Dermis microvascular lymphatic vessel endothelial cell (primary cell): Measurements from ENCODE around the gene FAM89B. TPM values are rescaled to one million over a fixed set of nuclear protein-coding genes. Genes with fewer than 3 reads are reported as not detected.

Experiments
- DNase-seq, 2 donors: peaks; one replicate each; pipeline versions ENCODE4 v3.0.0 to v3.0.0-alpha.2; 2010; ENCODE audit warnings: low read depth in 2 of 2
- total RNA-seq: library from RNA; depleted of rRNA; stranded (reverse); fragments of >200 nt; gene quantifications from 2 replicates; pipeline ENCODE4 v1.2.1, GENCODE V29; 2014

The FAM89B gene
- total RNA-seq, 1 donor from 2014 or later: 12.2 TPM

DNA sequence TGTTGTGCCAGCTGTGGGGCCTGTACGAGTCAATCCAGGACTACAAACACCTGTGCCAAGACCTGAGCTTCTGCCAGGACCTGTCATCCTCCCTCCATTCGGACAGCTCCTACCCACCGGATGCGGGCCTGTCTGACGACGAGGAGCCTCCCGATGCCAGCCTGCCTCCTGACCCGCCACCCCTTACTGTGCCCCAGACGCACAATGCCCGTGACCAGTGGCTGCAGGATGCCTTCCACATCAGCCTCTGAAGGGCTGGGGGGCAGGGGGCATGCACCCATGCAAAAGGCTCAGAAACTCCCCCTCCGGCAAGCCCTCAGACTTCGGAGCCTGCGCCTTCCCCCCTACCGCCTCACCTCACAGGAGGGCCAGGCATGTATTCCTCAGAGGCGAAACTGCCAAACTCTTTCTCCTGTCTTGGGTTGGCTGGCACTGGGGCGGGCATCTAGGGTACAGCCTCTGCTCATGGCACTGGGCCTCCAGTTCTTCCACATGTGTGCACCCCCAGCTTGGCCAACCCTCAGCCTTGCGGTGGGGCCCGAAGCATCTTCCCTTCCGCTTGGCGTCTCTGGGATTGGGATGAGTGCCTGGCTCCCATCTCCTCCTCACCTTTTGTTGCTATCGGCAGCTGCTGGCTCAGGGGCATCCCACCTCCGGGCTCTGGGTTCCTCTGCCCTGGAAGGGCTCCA is 1.2 kb downstream of the FAM89B start:
- no peak for DNase-seq

DNA sequence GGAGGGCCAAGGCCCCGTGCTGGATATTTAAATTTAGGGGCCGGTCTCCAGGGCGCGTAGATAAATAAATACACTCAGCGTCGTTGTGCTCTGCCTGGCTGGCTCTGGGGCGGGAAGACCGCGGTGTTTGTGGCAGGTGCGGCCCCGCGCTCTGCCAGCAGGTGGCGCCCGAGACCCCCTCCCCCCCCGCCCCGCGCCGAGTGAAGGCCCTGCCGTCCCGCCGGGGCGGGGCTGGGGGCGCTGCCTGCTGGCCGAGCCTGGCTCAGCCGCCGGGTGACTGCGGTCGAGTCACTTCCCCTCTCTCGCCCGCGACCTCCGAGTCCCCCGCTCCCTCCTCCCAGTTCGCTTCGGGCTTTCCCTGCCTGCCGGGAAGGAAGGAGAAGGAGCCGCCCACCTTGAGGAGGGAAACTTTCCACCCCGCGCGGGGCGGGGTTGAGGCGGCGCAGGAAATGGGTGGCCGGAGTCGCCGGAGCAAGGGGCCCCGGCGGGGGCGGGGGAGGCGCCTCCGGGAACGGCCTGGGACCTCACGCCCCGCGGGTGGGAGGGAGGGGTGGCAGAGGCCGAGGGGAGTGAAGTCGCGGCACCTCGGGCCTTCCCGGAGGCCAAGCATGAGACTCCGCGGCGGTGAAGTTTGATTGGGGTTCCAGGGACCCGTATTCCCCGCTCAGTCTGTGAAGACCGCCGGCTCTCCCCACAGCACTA is 1.9 kb downstream of the FAM89B start:
- peak; percentile 53 to 94 for DNase-seq

DNA sequence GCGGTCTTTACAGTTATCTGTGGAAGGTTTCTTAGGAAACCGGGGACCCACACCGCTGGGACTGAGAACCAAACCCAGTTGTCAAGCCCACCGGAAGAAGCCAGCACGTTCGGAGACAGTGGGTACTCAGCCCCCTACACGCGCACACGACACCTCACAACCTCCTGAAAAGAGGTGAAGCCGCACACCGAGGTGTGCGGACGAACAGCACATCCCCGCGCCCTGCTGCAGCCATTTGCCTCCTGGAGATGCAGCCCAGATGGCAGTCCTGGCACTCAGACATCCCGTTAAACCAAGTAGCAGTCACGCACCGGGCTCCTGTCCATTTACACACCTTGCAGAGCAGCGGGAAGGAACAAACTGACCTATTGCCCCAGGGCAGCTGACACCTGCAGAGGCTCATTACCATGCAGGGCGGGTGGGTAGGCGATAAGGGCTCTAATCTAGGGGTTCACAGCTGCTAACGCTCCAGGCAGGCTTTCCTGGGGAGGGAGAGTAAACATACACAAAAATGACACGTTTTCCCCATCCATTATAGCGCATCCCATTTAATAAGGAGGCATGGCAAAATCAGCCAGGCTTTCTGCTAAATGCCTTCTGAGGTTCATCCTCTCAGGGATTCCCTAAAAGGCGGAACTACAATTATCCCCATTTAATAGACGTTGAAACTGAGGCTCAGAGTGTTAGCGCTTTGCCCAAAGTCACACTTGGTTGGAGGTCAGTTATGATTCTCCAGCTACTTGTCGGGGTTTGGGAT is 2.7 kb downstream of the FAM89B start:
- DNase-seq: peak in 1 of 2 donors; percentile 33

DNA sequence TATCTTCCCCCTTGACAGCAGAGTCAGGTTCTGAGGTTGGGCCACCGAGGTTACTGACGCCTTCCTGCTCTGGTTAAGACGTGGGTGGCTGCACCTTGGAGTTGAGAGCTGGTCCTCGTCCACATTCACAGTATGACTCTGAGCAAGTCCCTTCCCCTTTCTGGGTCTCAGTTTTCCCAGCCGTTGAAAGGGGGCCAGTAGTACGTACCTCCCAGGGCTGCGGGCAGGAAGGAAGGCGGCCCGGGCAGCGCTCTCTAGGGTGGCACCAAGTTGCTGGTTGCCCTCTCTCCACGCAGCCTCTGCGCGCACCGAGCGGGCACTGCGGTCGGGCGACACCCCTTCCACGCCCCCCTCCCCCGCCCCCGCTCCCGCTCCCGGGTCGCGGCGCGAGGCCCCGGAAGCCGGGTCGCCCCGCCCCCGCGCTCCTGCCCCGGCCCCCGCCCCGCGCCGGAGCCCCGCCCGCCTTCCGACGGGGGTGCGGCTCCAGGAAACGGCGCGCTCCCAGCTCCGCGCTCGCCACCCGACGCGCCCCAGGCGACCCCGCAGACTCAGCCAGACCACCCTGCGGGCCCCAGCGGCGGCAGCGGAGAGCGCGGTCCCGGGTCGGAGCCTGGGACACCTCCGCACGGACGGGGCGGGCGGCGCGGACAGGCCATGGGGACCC is 3.4 kb downstream of the FAM89B start, which contains the start of gene EHBP1L1:
EHBP1L1 (plus strand) TSS at position 486 of the 664 bp plus-strand sequence. CDS start 250 bp downstream, outside the sequence.
- peak in 1 of 2 donors; percentile 29 for DNase-seq

DNA sequence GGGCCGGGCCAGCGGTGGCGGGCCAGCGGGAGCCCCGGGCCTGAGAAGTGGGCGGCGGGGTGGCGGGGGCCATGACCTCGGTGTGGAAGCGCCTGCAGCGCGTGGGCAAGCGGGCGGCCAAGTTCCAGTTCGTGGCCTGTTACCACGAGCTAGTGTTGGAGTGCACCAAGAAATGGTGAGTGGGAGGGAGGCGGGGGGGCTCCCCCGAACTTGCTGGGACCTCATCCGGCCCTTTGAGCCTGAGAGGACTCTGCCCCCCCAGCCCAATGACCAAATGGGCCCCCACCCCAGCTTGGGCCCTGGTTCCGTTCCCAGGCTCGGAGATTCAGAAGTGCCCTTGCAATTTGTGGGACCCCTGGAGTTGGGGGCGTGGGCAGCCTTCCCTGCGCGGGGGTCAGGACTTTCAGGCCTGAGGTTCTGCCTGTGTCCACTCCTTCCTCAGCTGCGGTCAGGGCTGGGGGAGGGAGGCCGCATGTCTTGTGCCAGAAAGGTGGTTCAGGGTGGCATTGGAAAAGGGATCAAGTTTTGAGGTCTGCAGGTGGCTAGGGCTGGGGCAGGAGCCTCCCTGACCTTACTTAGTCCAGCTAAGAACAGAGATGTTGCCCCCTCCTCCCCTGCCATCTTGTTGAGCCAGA is 4.0 kb downstream of the FAM89B start:
- DNase-seq: no peak

DNA sequence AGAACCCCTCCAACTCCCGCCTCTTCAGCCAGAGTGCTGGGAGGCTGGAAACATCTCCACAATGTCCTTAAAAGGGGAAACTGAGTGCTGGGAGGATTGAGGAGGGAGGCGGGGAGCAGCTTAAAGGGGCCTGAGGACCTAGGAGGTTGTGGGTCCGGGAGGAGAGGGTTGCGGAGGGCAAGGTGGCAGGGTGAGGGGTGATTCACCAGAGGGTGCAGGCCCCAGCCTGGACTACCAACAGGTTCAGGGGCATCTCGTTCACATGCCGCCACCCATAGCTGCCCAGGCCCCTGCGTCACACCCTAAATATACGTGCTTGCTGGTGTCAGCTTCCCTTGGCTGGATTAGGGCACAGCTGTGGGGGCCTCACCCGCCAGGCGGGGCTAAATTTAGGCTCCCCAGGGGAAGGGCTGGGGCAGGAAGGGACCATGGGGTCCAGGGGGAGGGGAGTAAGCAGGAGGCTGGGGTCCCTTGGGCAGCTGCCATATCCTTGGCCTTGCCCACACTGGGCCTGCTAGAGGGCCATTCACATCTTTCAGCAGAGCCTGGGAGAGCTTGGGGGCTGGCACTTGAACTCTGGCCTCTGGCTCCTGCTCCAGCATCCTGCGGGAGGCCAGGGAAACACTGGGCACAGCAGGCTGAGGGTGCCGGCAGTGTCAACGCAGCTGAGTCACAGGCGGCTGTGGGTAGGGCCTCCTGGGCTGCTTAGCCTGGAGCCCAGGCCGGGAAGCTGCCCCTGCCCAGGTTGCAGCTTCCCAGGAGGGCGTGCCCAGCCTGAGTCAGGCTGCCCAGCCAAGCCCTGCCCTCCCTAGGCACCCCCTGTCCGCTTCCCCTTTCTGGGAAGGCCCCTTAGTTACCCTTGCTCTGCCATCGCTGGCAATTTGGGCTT is 4.8 kb downstream of the FAM89B start:
- peak in 1 of 2 donors; percentile 61 for DNase-seq

DNA sequence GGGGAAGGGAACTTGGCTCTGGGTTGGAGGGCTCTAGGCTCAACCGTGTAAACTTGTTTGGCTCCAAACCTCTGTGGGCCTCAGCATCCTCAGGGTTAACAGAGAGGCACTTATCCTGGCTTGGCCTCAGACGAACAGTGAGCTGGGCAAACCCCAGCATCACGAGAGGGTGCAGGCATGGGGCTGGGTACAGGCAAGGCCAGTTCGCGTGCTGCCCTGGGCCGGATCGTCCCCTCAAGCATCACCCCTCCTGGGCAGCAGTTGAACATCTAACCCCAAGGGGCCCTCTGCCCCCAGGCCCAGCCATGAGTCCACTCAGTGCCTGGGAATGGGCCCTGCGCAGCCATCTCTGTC is 5.4 kb downstream of the FAM89B start:
- DNase-seq: no peak

DNA sequence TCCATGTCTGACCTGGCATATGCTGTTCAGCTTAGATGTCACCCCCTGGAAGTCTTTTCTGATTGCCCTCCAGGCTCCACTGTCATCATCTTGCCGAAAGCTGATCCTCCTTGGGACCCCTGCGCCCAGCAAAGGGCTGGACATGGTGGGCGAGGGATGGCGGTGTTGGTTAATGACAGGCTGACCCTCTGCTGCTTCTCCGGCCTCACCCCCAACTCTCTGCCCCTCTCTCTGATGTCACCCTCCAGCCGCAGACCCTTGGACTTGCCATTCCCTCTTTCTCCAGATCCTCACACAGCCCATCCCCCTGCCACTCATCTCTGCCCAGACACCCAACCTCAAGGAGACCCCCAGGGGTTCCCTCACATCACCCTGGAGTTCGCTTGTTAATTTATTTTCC is 5.8 kb downstream of the FAM89B start:
- no peak for DNase-seq

DNA sequence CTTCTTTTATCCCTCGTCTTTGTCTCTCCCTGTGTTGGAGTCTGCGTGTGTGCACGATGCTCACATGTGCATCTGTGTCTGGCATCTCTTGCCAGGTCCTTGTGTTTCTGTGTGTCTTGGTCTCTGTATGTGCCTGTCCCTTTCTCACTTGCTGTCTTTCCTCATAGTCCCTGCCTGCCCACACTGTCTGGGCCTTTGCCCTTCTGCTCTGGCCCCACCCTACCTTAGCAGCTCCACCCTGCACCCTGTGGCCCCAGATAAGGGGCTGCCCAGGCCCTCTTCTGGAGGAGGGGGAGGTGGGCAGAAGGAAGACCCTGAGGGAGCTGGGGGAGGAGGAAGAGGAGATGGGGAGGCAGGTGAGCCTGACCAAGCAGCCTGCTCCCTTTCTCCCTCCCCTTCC is 6.3 kb downstream of the FAM89B start:
- no peak for DNase-seq

DNA sequence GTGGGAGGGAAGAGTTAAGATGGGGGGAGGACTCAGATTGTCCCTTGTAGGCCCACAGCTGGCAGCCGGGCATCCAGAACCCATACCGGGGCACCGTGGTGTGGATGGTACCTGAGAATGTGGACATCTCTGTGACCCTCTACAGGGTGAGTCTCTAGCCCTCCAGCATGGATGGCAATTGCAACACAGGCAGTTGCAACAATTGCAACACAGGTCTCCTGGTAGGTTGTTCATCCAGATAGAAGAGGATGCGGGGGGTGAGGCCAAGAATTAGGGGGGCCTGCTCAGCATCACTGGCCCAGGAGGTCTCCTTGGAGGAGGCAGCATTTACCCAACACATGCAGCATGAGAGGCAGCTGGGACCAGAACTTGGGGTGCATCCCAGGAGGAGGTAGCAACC is 7.0 kb downstream of the FAM89B start:
- DNase-seq: no peak

DNA sequence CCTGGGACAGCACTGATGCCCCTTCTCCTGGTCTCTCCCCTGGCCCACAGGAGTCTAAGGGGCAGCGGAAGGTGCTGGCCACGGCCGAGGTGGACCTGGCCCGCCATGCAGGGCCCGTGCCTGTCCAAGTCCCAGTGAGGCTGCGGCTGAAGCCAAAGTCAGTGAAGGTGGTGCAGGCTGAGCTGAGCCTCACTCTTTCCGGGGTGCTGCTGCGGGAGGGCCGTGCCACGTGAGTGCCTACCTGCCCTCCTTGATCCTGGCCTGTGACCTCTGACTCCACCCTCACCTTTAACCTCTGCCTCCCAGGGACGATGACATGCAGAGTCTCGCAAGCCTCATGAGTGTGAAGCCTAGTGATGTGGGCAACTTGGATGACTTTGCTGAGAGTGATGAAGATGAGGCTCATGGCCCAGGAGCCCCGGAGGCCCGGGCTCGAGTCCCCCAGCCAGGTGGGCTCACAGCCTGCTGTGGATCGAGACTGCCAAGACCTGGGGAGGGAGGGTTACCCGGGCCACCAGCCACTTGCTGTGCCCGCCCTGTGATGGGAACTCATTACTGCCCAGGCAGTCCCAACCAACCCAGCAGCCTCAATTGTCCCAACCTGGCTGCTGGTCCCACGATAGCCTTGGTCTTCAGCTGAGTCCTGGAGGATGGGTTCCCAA is 7.8 kb downstream of the FAM89B start:
- DNase-seq: no peak

DNA sequence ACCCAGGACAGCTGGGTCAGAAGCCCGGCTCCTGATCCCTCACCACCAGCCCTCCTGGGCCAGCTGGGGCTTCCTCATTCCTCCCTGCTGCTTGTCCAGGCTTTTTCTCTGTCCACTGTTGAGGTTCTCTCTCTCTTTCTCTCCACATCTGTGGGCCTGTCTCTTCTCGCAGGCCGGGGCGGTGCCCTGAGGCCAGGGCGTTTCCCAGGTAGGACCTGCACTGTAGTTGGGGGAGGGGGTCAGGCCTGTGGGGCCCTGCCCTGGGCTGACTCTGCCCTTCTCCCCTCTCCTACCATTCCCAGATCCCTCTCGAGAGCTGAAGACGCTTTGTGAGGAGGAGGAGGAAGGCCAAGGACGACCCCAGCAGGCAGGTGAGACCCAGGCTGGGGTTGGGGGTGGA is 8.4 kb downstream of the FAM89B start:
- DNase-seq: no peak

DNA sequence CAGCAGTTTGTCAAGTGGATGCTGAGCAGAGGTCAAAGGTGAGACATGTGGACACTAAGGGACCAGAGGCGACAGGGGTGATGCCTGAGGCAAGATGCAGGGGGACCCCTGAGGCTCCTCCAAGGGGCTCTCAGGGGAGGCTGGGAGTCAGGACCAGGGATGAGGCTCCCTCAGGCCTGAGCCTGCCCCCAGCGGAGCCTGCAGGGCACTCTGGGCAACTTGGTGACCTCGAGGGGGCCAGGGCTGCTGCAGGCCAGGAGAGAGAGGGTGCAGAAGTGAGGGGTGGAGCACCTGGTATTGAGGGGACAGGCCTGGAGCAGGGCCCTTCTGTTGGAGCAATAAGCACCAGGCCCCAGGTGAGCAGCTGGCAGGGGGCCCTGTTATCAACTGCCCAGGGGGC is 9.6 kb downstream of the FAM89B start:
- DNase-seq: no peak

DNA sequence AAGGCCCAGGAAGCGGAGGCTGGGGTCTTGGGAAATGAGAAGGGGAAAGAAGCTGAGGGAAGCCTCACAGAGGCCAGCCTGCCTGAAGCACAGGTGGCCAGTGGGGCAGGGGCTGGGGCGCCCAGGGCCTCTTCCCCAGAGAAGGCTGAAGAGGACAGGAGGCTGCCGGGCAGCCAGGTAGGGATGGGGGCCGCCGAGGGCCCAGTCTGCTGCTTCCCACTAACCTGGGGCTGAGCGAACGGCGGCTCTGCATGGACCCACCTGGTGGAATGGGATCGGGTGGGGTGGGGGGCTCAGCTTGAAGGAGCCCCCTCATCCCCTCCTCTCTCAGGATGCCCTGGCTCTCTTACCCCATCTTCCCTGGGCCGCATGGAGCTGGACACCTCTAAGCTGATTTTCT is 11.3 kb downstream of the FAM89B start:
- no peak for DNase-seq

DNA sequence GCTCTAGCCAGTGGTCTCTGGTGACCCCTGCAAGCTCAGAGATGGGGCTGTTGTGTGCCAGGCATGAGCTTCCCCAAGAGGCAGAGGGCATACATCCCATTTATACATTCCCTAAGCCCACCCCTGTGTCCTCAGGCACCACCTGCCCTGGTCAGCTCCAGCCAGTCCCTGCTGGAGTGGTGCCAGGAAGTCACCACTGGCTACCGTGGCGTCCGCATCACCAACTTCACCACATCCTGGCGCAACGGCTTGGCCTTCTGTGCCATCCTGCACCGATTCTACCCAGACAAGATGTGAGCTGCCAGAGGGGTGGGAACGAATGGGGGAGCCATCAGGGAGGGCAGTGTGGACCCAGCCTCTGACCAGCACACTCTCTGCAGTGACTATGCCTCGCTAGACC is 11.8 kb downstream of the FAM89B start:
- no peak for DNase-seq

DNA sequence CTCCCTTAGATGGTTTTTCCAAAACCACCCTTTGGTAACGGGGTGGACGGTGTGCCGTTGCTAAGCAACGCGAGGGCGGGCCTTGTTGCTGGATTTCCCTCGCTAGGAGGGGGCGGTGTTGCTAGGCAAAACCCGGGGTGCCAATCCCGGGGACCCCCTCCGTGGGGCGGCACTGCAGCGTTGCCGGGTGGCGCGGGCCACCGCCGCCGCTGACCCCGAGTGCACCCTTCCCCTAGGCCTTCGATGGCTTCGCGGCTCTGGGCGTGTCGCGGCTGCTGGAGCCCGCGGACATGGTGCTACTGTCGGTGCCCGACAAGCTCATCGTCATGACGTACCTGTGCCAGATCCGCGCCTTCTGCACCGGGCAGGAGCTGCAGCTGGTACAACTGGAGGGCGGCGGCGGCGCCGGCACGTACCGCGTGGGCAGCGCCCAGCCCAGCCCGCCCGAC is 12.4 kb downstream of the FAM89B start:
- no peak for DNase-seq

DNA sequence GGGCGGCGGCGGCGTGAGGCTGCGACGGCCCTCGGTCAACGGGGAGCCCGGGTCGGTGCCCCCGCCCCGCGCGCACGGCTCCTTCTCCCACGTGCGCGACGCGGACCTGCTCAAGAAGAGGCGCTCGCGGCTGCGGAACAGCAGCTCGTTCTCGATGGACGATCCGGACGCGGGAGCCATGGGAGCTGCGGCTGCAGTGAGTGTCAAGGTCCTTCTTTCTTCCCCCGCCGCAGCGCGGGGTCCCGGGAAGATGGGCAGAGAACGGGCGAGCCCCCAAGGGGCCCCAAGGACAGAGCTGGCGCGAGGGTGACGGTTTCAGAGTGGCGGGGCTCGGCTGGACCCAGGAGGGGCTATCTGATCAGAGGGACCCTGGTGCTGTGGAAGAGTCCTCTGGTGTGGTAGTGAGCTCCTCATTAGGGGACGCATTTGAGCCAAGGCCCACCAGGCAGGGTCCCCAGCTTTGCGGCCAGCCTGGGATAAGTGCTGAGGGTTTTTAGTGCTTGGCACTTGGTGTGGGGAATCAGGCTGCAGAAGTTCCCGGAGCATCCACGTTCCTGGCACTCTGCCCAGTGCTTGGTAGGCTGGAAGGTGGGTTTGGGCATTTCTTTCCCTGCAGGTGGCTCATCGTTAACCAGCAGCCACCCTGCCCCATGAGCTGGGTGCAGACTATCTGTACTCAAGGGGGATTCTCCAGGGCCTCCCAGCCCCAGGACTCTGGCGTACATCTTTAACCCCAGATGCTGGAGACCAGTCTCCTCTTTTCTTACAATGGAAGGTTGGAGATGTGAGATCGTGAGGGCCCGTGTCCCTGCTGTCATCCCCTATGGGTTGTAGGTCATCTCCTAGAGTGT is 13.3 kb downstream of the FAM89B start:
- DNase-seq: no peak

DNA sequence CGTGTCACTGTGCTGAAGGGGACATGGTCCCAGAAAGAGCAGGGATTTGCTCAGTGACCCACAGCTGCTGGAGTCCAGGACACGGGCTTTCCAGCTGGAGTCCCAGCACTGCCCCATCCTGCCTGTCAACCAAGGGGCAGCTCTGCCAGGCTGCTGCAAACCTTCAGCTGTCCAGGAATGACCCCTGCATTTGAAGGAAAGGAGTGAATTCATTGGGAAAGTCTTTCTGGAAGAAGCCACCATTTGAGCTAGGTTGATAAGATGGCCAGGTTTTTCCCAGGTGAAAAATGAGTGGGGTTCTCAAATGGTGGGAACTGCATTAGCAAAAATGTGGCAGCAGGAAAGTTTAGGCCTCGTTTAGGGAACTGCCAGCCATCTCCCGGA is 13.9 kb downstream of the FAM89B start:
- no peak for DNase-seq

DNA sequence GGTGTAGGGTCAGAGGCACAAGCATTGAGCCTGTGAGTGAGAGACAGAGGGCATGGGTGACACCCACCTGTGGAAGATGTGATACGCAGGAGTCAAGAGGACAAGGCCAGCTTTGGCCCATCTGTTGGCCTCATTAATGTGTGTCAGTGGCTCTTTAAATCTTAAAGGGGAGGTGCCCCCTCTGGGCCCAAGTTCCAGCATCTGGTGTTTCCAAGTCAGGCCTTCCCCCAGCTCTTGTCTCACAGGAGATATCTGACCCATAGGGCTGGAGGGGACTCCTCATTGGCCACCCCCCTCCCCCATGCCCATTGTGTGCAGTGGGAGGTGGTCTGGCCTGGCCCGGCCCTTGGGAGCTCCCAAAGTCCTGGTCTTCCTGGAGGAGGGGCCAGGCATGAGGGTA is 14.3 kb downstream of the FAM89B start:
- DNase-seq: no peak
